IMR-90 (cell line): ENCODE measurements around the gene NFKBIB. TPM values are rescaled to one million over a fixed set of nuclear protein-coding genes. Genes with fewer than 3 reads are reported as not detected.

Experiments
- ATAC-seq: fragments of 200-7000 bp; cut with Tn5 transposase; 2 replicates; pipeline ENCODE4 v1.9.1; 2020; ENCODE audit warnings: low read depth, mild to moderate bottlenecking, moderate library complexity
- BruUV-seq: library from RNA; stranded (reverse); fragments of 400-500 nt; replicated peaks from 2 replicates; lab custom pipeline; 2021; lab: Mats Ljungman, UMichigan
- CTCF ChIA-PET: fragments of 300-600 bp; formaldehyde crosslinking; extraction: SDS; loops from one replicate; lab custom pipeline; 2021; ENCODE audit warnings: antibody characterized with exemption; lab: Yijun Ruan, JAX
- POLR2A ChIA-PET: fragments of 300-600 bp; sonication (Branson Sonifier 250); formaldehyde crosslinking; loops from one replicate; lab custom pipeline; 2022; ENCODE audit warnings: antibody characterized with exemption; ENCODE audit not compliant: unreplicated experiment; lab: Charles Lee
- DNase-seq: peaks from one replicate; pipeline ENCODE4 v3.0.0; 2013
- H2AFZ ChIP-seq: replicated peaks from 2 replicates; pipeline ENCODE3; 2013; ENCODE audit warnings: low read length, mild to moderate bottlenecking; ENCODE audit not compliant: poor library complexity
- H2AK5ac ChIP-seq: 2 replicates; pipeline ENCODE4 v1.6.1; 2013; ENCODE audit warnings: low read depth, low read length, inconsistent platforms
- H2AK9ac ChIP-seq: replicated peaks from 2 replicates; pipeline ENCODE3; 2013; ENCODE audit warnings: mild to moderate bottlenecking, low read depth, low read length, moderate library complexity; ENCODE audit not compliant: poor library complexity
- H2BK120ac ChIP-seq: 2 replicates; pipeline ENCODE4 v1.6.1; 2013; ENCODE audit warnings: low read depth, low read length, inconsistent platforms
- H2BK15ac ChIP-seq: 3 replicates; pipeline ENCODE4 v1.6.1; 2013; ENCODE audit warnings: low read depth, low read length, inconsistent platforms
- H2BK20ac ChIP-seq: 2 replicates; pipeline ENCODE4 v1.6.1; 2013; ENCODE audit warnings: low read depth, mild to moderate bottlenecking, inconsistent platforms, low read length, moderate library complexity
- H2BK5ac ChIP-seq: 2 replicates; pipeline ENCODE4 v1.6.1; 2013; ENCODE audit warnings: mild to moderate bottlenecking, low read depth, low read length, inconsistent platforms; ENCODE audit not compliant: poor library complexity, severe bottlenecking
- H3K14ac ChIP-seq: replicated peaks from 2 replicates; pipeline ENCODE4 v1.6.1; 2013; ENCODE audit warnings: low read depth, low read length, inconsistent platforms
- H3K18ac ChIP-seq: 2 replicates; pipeline ENCODE4 v1.6.1; 2013; ENCODE audit warnings: low read depth, low read length, control low read depth
- H3K23ac ChIP-seq: 2 replicates; pipeline ENCODE4 v1.6.1; 2013; ENCODE audit warnings: low read depth, low read length, inconsistent platforms
- H3K27ac ChIP-seq: 2 replicates; pipeline ENCODE4 v1.5.1; 2013; ENCODE audit warnings: mild to moderate bottlenecking, control low read depth, low read length; ENCODE audit not compliant: insufficient read depth
- H3K27me3 ChIP-seq: 2 replicates; pipeline ENCODE4 v1.6.1; 2013; ENCODE audit warnings: low read length; ENCODE audit not compliant: control insufficient read depth, insufficient read depth
- H3K36me3 ChIP-seq: 2 replicates; pipeline ENCODE4 v1.6.1; 2013; ENCODE audit warnings: low read length, mixed read lengths; ENCODE audit not compliant: control insufficient read depth, insufficient read depth
- H3K4ac ChIP-seq: 2 replicates; pipeline ENCODE4 v1.6.1; 2013; ENCODE audit warnings: low read depth, low read length, inconsistent platforms
- H3K4me1 ChIP-seq: 2 replicates; pipeline ENCODE4 v1.6.1; 2013; ENCODE audit warnings: low read length, mixed read lengths; ENCODE audit not compliant: control insufficient read depth, insufficient read depth
- H3K4me2 ChIP-seq: 2 replicates; pipeline ENCODE4 v1.6.1; 2013; ENCODE audit warnings: low read depth, mild to moderate bottlenecking, control low read depth, low read length, moderate library complexity
- H3K4me3 ChIP-seq: 2 replicates; pipeline ENCODE4 v1.5.1; 2013; ENCODE audit warnings: low read depth, mild to moderate bottlenecking, control low read depth, low read length, moderate library complexity; ENCODE audit not compliant: insufficient read depth
- H3K56ac ChIP-seq: 2 replicates; pipeline ENCODE4 v1.6.1; 2013; ENCODE audit warnings: low read length, inconsistent platforms; ENCODE audit not compliant: insufficient read depth; ENCODE audit errors: extremely low read depth
- H3K79me1 ChIP-seq, 2 experiments: 2 replicates each; pipeline ENCODE4 v1.6.1; 2013; ENCODE audit warnings: low read length in 2 of 2, inconsistent platforms in 1 of 2, low read depth in 1 of 2
- H3K9ac ChIP-seq: 2 replicates; pipeline ENCODE4 v1.6.1; 2013; ENCODE audit warnings: low read depth, low read length, control low read depth
- H3K9me1 ChIP-seq: 2 replicates; pipeline ENCODE4 v1.6.1; 2013; ENCODE audit warnings: low read length, inconsistent platforms; ENCODE audit not compliant: insufficient read depth
- H3K9me3 ChIP-seq: 2 replicates; pipeline ENCODE4 v1.6.1; 2013; ENCODE audit warnings: low read length; ENCODE audit not compliant: control insufficient read depth, insufficient read depth
- H4K20me1 ChIP-seq: 2 replicates; pipeline ENCODE4 v1.6.1; 2013; ENCODE audit warnings: low read length, inconsistent platforms; ENCODE audit not compliant: insufficient read depth
- H4K5ac ChIP-seq: 2 replicates; pipeline ENCODE4 v1.6.1; 2013; ENCODE audit warnings: mild to moderate bottlenecking, low read depth, low read length, control low read depth
- H4K8ac ChIP-seq, 2 experiments: 2 replicates each; pipeline ENCODE4 v1.6.1; 2013; ENCODE audit warnings: low read depth in 2 of 2, low read length in 2 of 2, control low read depth in 1 of 2, inconsistent platforms in 1 of 2
- H4K91ac ChIP-seq: 2 replicates; pipeline ENCODE4 v1.6.1; 2013; ENCODE audit warnings: low read depth, low read length, inconsistent platforms; ENCODE audit not compliant: insufficient read depth
- BHLHE40 ChIP-seq: fragments of 150-350 bp; IDR thresholded peaks from 2 replicates; pipeline ENCODE4 v1.6.1; 2016; ENCODE audit warnings: mild to moderate bottlenecking, low read depth, low read length
- CEBPB ChIP-seq: IDR thresholded peaks from 2 replicates; pipeline ENCODE4 v1.6.1; 2012; ENCODE audit warnings: low read depth, low read length, improper control_type of control experiment
- CHD1 ChIP-seq: IDR thresholded peaks from 2 replicates; pipeline ENCODE4 v1.6.1; 2012; ENCODE audit warnings: low read depth, low read length, improper control_type of control experiment
- ELK1 ChIP-seq: fragments of 150-350 bp; IDR thresholded peaks from 2 replicates; pipeline ENCODE4 v1.6.1; 2016; ENCODE audit warnings: low read depth, mild to moderate bottlenecking, low read length, moderate library complexity, borderline replicate concordance
- MAFK ChIP-seq: IDR thresholded peaks from 2 replicates; pipeline ENCODE4 v1.6.1; 2012; ENCODE audit warnings: low read depth, low read length, improper control_type of control experiment
- MAZ ChIP-seq: IDR thresholded peaks from 2 replicates; pipeline ENCODE4 v1.6.1; 2012; ENCODE audit warnings: low read depth, mild to moderate bottlenecking, low read length, improper control_type of control experiment, moderate library complexity, borderline replicate concordance
- MXI1 ChIP-seq: IDR thresholded peaks from 2 replicates; pipeline ENCODE4 v1.6.1; 2012; ENCODE audit warnings: low read depth, mild to moderate bottlenecking, low read length, moderate library complexity, borderline replicate concordance
- NFE2L2 ChIP-seq: fragments of 150-350 bp; IDR thresholded peaks from 2 replicates; pipeline ENCODE4 v1.6.1; 2016; ENCODE audit warnings: low read depth, mild to moderate bottlenecking, low read length
- POLR2A ChIP-seq: IDR thresholded peaks from 2 replicates; pipeline ENCODE4 v1.6.1; 2012; ENCODE audit warnings: mild to moderate bottlenecking, low read depth, low read length
- RAD21 ChIP-seq: IDR thresholded peaks from 2 replicates; pipeline ENCODE4 v1.6.1; 2012; ENCODE audit warnings: low read length, improper control_type of control experiment
- RCOR1 ChIP-seq: IDR thresholded peaks from 2 replicates; pipeline ENCODE4 v1.6.1; 2012; ENCODE audit warnings: mild to moderate bottlenecking, low read length, improper control_type of control experiment; ENCODE audit not compliant: insufficient replicate concordance
- RFX5 ChIP-seq: IDR thresholded peaks from 2 replicates; pipeline ENCODE4 v1.8.0; 2012; ENCODE audit warnings: low read depth, mild to moderate bottlenecking, low read length, moderate library complexity
- SMC3 ChIP-seq: fragments of 150-350 bp; IDR thresholded peaks from 2 replicates; pipeline ENCODE4 v1.6.1; 2016; ENCODE audit warnings: low read depth, mild to moderate bottlenecking, antibody characterized with exemption, low read length, moderate library complexity
- WGBS, 2 experiments: methylation state at CpG; one replicate each; pipeline versions ENCODE4 v1.1.5 to v1.1.7; 2013; ENCODE audit warnings: missing lambda C conversion rate in 2 of 2; ENCODE audit not compliant: insufficient read length in 1 of 2; ENCODE audit errors: extremely low coverage in 2 of 2; 5-methylcytosine and 5-hydroxymethylcytosine counted together
- dilution Hi-C: fragments of 300-500 bp; cut with HindIII; formaldehyde crosslinking; loops from one replicate; pipeline ENCODE4 v1.14.3; 2018; ENCODE audit warnings: low sequenced_read_pairs; ENCODE audit not compliant: unreplicated experiment
- in situ Hi-C: fragments of 300-500 bp; cut with MboI; formaldehyde crosslinking; loops from 3 replicates; pipeline ENCODE4 v1.14.3; 2019; ENCODE audit warnings: low sequenced_read_pairs, inconsistent platforms, mixed read lengths
- intact Hi-C: fragments of 100-400 bp; cut with micrococcal nuclease; formaldehyde crosslinking; loops from 2 replicates; pipeline ENCODE4 v1.10.0; 2022
- polyA plus RNA-seq, 3 experiments: library from polyadenylated mRNA; depleted of rRNA; stranded (reverse); fragments of >200 nt; gene quantifications; 2 replicates each; pipeline ENCODE4 v1.2.3, GENCODE V29; 2012; ENCODE audit warnings: low replicate concordance in 1 of 3
- total RNA-seq: library from RNA; depleted of rRNA; stranded (reverse); fragments of >200 nt; gene quantifications from 2 replicates; pipeline ENCODE4 v1.2.3, GENCODE V29; 2012
- TF ChIP-seq, protein P1 (sequence below): fragments of 150-350 bp; IDR thresholded peaks from 2 replicates; pipeline ENCODE4 v1.6.1; 2017; ENCODE audit warnings: mild to moderate bottlenecking, antibody characterized with exemption, low read length, low read depth
- TF ChIP-seq, protein P2 (sequence below): conservative IDR thresholded peaks from 2 replicates; pipeline ENCODE4 v1.5.1; 2012; ENCODE audit warnings: mild to moderate bottlenecking, low read depth, low read length, improper control_type of control experiment

NFKBIB gene
- total and polyA plus RNA-seq, 2 of the 4 experiments (the other 2 are of a cell fraction), result 7.5 to 25.5 TPM

DNA sequence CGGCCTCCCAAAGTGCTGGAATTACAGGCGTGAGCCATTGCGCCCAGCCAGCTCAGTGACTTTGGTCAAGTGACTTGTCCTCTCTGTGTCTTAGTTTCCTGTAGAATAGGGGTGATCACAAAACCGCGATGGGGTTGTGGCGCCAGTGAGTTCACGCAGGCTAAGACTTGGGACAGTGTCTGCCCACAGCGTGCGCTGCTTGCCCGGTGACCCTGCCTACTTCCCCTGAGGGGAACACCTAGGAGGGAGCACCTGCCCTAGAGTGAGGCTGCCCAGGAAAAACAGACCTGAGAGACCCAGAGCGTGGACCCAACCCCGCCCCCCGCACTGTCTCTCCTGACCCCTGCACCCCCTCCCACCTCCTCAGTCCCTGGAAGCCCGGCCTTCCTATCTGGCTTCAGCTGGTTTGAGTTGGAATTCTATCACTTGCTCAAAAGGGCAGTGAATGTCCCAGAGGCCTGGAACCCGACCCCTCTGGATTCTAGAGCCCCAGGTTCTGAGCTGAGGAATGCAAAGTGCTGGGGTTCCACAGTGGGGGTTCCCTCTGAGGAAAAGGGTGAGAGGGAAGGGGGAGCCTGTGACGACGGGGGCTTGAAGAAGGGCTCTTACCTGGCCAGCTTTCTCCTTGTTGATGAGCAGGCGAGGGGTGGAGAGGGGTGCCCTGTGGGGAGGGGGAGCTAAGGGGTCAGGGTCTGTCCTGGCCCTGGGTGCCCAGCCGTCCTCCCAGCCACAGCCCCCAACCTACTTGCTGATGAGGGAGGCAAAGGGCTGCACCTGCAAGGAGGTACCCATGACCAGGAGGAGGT is 19.5 kb upstream of the NFKBIB start:
- H3K36me3 ChIP-seq, result peaks cover 16% of the 10 kb centered on the region
- no peak overlapping the region for H2AK9ac ChIP-seq
- H4K91ac ChIP-seq, result no peak overlapping the region
- no peak overlapping the region for H3K23ac ChIP-seq
- dilution Hi-C loops, result no loop called here
- intact Hi-C loops, result no loop called here
- H3K79me1 ChIP-seq, result no peaks in the 10 kb centered on the region
- H3K14ac ChIP-seq, result no peak overlapping the region
- no peak overlapping the region for H3K18ac ChIP-seq
- ATAC-seq (no peak), DNase-seq (no peak)
- 100% methylated on average over 3 of the region's 19 CpGs; no CpG with 5 or more reads in 1 of the 2 experiments for WGBS, 2 experiments
- no peak overlapping the region for H2BK120ac ChIP-seq
- no peak overlapping the region for H2BK5ac ChIP-seq
- in situ Hi-C loops, result no loop called here
- H3K9ac ChIP-seq, result no peak overlapping the region
- no peaks in the 10 kb centered on the region for H4K20me1 ChIP-seq
- no peak overlapping the region for H3K56ac ChIP-seq
- H4K5ac ChIP-seq, result no peak overlapping the region
- ChIA-PET POLR2A (interaction anchor here (0.6 kb wide), 1 partner anchor 26 kb away, joined by 4 read pairs; no protein-coding TSS in a partner anchor), CTCF (interaction anchor here (0.5 kb wide), 1 partner anchor 21 kb away, joined by 3 read pairs; no protein-coding TSS in a partner anchor)
- H3K4me1 ChIP-seq, result no peaks in the 10 kb centered on the region
- BruUV-seq, result no TSS peak
- H3K27me3 ChIP-seq, result no peaks in the 10 kb centered on the region
- H3K9me3 ChIP-seq, result no peaks in the 10 kb centered on the region
- no peak overlapping the region for H4K8ac ChIP-seq
- no peak overlapping the region for H3K27ac ChIP-seq
- H2BK20ac ChIP-seq, result no peak overlapping the region
- H3K9me1 ChIP-seq, result no peaks in the 10 kb centered on the region
- no peak overlapping the region for H3K4me2 ChIP-seq
- no peak overlapping the region for H3K4ac ChIP-seq
- H2AK5ac ChIP-seq, result no peak overlapping the region
- no peak overlapping the region for H3K4me3 ChIP-seq
- no peak overlapping the region for H2BK15ac ChIP-seq
- no peak overlapping the region for H2AFZ ChIP-seq
- TF ChIP-seq MAZ (no peak), CHD1 (no peak), ELK1 (no peak), CEBPB (no peak), RCOR1 (no peak), POLR2A (no peak), MAFK (no peak), BHLHE40 (no peak), SMC3 (no peak), RFX5 (no peak), NFE2L2 (no peak), RAD21 (no peak), MXI1 (no peak)
- TF ChIP-seq, protein P1, sequence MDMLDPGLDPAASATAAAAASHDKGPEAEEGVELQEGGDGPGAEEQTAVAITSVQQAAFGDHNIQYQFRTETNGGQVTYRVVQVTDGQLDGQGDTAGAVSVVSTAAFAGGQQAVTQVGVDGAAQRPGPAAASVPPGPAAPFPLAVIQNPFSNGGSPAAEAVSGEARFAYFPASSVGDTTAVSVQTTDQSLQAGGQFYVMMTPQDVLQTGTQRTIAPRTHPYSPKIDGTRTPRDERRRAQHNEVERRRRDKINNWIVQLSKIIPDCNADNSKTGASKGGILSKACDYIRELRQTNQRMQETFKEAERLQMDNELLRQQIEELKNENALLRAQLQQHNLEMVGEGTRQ, result no peak
- TF ChIP-seq, protein P2, sequence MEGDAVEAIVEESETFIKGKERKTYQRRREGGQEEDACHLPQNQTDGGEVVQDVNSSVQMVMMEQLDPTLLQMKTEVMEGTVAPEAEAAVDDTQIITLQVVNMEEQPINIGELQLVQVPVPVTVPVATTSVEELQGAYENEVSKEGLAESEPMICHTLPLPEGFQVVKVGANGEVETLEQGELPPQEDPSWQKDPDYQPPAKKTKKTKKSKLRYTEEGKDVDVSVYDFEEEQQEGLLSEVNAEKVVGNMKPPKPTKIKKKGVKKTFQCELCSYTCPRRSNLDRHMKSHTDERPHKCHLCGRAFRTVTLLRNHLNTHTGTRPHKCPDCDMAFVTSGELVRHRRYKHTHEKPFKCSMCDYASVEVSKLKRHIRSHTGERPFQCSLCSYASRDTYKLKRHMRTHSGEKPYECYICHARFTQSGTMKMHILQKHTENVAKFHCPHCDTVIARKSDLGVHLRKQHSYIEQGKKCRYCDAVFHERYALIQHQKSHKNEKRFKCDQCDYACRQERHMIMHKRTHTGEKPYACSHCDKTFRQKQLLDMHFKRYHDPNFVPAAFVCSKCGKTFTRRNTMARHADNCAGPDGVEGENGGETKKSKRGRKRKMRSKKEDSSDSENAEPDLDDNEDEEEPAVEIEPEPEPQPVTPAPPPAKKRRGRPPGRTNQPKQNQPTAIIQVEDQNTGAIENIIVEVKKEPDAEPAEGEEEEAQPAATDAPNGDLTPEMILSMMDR, result no peak
